ENCODE data around the gene CSNK1G3.

The CSNK1G3 gene

GRCh38 chr5:123582550-123583285, 70.7 kb downstream of the CSNK1G3 start:
- TF ChIP-seq CTCF (IDR thresholded peaks at IDR 0.05; ENCODE audit: low read depth, low read length) (no peak), POLR2A (IDR thresholded peaks at IDR 0.05; ENCODE audit: extremely low read depth, insufficient read length) (no peak), MYC (IDR thresholded peaks at IDR 0.05; ENCODE audit: low read depth, low read length) (no peak)
- TF ChIP-seq, protein P1, sequence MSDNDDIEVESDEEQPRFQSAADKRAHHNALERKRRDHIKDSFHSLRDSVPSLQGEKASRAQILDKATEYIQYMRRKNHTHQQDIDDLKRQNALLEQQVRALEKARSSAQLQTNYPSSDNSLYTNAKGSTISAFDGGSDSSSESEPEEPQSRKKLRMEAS (IDR thresholded peaks at IDR 0.05; ENCODE audit: low read depth, low read length), result no peak
- peak; percentile 36 for DNase-seq (ENCODE audit: low read depth)
- H3K4me3 ChIP-seq (ENCODE audit: low read depth, low read length), result no peak overlapping the region

DNA sequence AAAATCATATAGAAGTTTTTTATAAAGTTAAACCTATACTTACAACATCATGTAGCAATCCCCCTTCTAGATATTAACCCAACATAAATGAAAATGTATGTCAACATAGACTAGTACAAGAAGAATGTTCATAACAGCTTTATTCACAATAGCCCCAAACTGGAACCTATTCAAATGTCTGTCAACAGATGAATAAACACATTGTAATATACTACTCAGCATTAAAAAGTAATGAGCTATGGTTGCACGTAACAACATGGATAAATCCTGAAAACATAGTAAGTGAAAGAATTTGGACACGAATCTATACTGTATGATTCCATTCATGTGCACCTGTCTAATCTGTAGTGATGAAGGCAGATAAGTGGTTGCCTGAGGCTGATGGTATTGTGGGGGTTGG, 73.9 kb downstream of the CSNK1G3 start:
- TF ChIP-seq CTCF (IDR thresholded peaks at IDR 0.05; ENCODE audit: low read depth, low read length) (no peak), POLR2A (IDR thresholded peaks at IDR 0.05; ENCODE audit: extremely low read depth, insufficient read length) (no peak), MYC (IDR thresholded peaks at IDR 0.05; ENCODE audit: low read depth, low read length) (no peak)
- TF ChIP-seq, protein P1 (IDR thresholded peaks at IDR 0.05; ENCODE audit: low read depth, low read length), result no peak
- H3K4me3 ChIP-seq (ENCODE audit: low read depth, low read length), result no peak overlapping the region
- DNase-seq (ENCODE audit: low read depth), result no peak

DNA sequence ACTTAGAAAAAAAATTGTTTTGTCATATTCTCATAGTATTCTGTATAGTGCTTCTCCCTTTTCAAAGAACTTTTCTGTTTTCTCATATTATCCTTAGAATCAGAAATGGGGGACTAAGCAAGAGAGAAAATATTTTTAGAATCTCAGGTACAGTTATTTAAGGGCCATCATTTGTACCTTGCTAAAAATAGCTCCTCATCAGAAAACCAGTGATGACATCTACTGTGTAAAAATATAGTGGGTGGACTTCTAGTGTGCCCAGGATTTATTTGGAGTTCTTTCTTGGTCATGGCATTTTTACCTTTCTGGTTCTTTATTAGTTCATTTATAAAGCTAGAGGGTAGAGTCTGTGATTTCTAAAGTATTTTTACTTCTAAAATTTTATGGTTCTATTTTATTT, 82.5 kb downstream of the CSNK1G3 start:
- DNase-seq (ENCODE audit: low read depth), result no peak
- TF ChIP-seq, protein P1 (IDR thresholded peaks at IDR 0.05; ENCODE audit: low read depth, low read length), result no peak
- TF ChIP-seq POLR2A (IDR thresholded peaks at IDR 0.05; ENCODE audit: extremely low read depth, insufficient read length) (no peak), MYC (IDR thresholded peaks at IDR 0.05; ENCODE audit: low read depth, low read length) (no peak), CTCF (IDR thresholded peaks at IDR 0.05; ENCODE audit: low read depth, low read length) (no peak)
- H3K4me3 ChIP-seq (ENCODE audit: low read depth, low read length), result no peak overlapping the region

DNA sequence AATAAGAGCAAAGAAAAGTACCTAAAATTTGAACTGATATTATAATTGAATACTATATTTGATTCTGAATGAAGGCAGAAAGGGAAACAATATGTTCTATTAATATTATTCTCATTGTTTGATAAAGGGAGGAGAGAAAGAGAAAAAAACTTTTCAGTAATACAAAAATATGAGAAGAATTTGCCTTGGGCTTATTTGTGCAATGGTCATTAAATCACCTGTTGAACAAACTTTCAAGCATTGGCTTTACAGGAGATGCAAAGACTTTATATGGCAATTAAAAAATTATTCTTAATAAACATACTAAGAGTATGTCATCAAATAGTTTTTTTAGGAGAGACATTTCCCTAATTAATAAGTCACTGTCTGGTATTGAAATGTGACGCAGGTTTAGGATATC, 85.0 kb downstream of the CSNK1G3 start:
- TF ChIP-seq MYC (IDR thresholded peaks at IDR 0.05; ENCODE audit: low read depth, low read length), result no peak
- TF ChIP-seq, protein P1 (IDR thresholded peaks at IDR 0.05; ENCODE audit: low read depth, low read length), result no peak
- no peak for TF ChIP-seq POLR2A (IDR thresholded peaks at IDR 0.05; ENCODE audit: extremely low read depth, insufficient read length)
- H3K4me3 ChIP-seq (ENCODE audit: low read depth, low read length), result no peak overlapping the region
- no peak for DNase-seq (ENCODE audit: low read depth)

DNA sequence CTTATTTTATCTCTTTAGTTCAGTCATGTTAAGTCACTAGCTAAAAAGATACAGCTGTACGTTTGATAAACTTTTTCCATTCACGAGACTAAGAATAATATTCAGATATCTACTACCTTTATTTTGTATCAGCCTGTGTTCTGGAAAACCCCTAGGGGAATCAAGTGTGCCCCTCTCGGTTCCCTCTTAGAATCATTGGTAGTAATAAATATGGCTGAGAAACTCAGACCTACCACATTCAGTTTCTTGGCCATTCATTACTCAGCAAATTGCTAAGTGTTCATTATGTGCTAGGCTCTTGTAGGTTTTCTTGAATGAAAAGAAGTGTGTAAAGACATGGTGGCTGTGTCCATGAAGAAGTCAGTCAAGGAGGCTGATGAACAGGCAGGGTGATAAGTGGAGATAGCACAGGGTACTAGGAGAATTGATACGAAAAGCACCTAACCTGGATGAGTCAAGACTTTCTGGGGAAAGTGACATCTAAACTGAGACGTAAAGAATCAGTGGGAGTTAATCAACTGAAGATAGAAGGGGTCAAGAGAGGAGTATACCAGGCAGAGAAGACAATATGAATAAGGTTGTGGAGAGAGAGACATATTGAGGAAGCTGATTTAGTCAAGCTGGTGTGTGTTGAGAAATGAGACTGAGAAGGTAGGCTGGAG, 86.2 kb downstream of the CSNK1G3 start:
- TF ChIP-seq, protein P1 (IDR thresholded peaks at IDR 0.05; ENCODE audit: low read depth, low read length), result no peak
- TF ChIP-seq MYC (IDR thresholded peaks at IDR 0.05; ENCODE audit: low read depth, low read length) (no peak), POLR2A (IDR thresholded peaks at IDR 0.05; ENCODE audit: extremely low read depth, insufficient read length) (no peak), CTCF (IDR thresholded peaks at IDR 0.05; ENCODE audit: low read depth, low read length) (no peak)
- no peak for DNase-seq (ENCODE audit: low read depth)
- H3K4me3 ChIP-seq (ENCODE audit: low read depth, low read length), result no peak overlapping the region

GRCh38 chr5:123599171-123599570, 87.2 kb downstream of the CSNK1G3 start:
- no peak for DNase-seq (ENCODE audit: low read depth)
- no peak overlapping the region for H3K4me3 ChIP-seq (ENCODE audit: low read depth, low read length)
- TF ChIP-seq CTCF (IDR thresholded peaks at IDR 0.05; ENCODE audit: low read depth, low read length) (no peak), POLR2A (IDR thresholded peaks at IDR 0.05; ENCODE audit: extremely low read depth, insufficient read length) (no peak), MYC (IDR thresholded peaks at IDR 0.05; ENCODE audit: low read depth, low read length) (no peak)
- TF ChIP-seq, protein P1 (IDR thresholded peaks at IDR 0.05; ENCODE audit: low read depth, low read length), result no peak

Measured in NB4 (cell line).